ENCODE data around the gene CDKL2. TPM values are rescaled to one million over a fixed set of nuclear protein-coding genes. Genes with fewer than 3 reads are reported as not detected.

The CDKL2 gene
- total and polyA plus RNA-seq, 2 of the 4 experiments (the other 2 are of a cell fraction), result 0.09 to 0.18 TPM

DNA sequence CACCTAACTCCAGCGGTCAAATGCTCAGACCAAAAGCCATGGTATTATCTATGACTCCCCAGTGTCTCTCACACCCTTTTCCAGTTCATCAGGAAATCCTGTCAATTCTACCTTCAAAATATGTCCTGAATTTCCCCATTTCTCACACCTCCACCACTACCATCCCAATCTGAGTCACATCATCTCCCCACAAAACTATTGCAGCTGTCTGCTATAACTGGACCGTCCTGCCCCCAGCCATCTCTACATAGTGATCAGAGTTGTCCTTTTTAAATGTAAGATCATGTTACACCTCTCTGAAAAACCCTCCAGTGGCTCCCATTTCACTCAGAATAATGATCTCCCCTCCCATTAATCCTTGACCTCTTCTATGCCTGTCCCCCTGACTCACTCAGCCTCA, 81.3 kb downstream of the CDKL2 start:
- Histone ChIP-seq H3K23ac (ENCODE audit: low read depth, low read length) (no peak overlapping the region), H3K36me3 (ENCODE audit: control insufficient read depth, insufficient read depth, low read length) (no peaks in the 10 kb centered on the region), H2BK15ac (ENCODE audit: low read depth, low read length) (no peak overlapping the region), H3K27ac (ENCODE audit: insufficient read depth, low read length) (no peak overlapping the region), H3K18ac (ENCODE audit: low read depth, low read length) (no peak overlapping the region), H3K4me1 (ENCODE audit: control insufficient read depth, insufficient read depth, low read length) (no peaks in the 10 kb centered on the region), H2BK120ac (ENCODE audit: low read depth, low read length) (no peak overlapping the region), H3K14ac (replicated peaks; ENCODE audit: low read depth, low read length) (no peak overlapping the region), H4K20me1 (ENCODE audit: insufficient read depth, low read length) (no peaks in the 10 kb centered on the region), H3K9ac (ENCODE audit: low read depth, low read length) (no peak overlapping the region), H2AK5ac (ENCODE audit: low read depth, low read length) (no peak overlapping the region), H4K8ac (ENCODE audit: low read depth in 2 of 2, low read length in 2 of 2) (no peak overlapping the region), H2AFZ (replicated peaks; ENCODE audit: low read length, poor library complexity) (no peak overlapping the region), H4K5ac (ENCODE audit: low read depth, low read length) (no peak overlapping the region), H3K9me1 (ENCODE audit: insufficient read depth, low read length) (no peaks in the 10 kb centered on the region; the same call in 1 of the 2 replicates), H3K4me3 (ENCODE audit: insufficient read depth, low read depth, low read length) (no peak overlapping the region), H3K4me2 (ENCODE audit: low read depth, low read length) (no peak overlapping the region), H3K9me3 (ENCODE audit: control insufficient read depth, insufficient read depth, low read length) (peaks cover 2% of the 10 kb centered on the region; the same call in 1 of the 2 replicates), H4K91ac (ENCODE audit: insufficient read depth, low read depth, low read length) (no peak overlapping the region), H3K27me3 (ENCODE audit: control insufficient read depth, insufficient read depth, low read length) (no peaks in the 10 kb centered on the region), H3K79me1 (ENCODE audit: low read depth in 1 of 2, low read length in 2 of 2) (no peaks in the 10 kb centered on the region), H2BK5ac (ENCODE audit: low read depth, low read length, poor library complexity, severe bottlenecking) (no peak overlapping the region), H3K56ac (ENCODE audit: extremely low read depth, insufficient read depth, low read length) (no peak overlapping the region), H3K4ac (ENCODE audit: low read depth, low read length) (no peak overlapping the region), H2AK9ac (replicated peaks; ENCODE audit: low read depth, low read length, poor library complexity) (no peak overlapping the region), H2BK20ac (ENCODE audit: low read depth, low read length) (no peak overlapping the region)
- DNase-seq, result no peak
- ChIA-PET CTCF (no interaction called here), POLR2A (ENCODE audit: unreplicated experiment) (no interaction called here)
- in situ Hi-C loops (cut with MboI; ENCODE audit: low sequenced_read_pairs) (no loop called here), intact Hi-C loops (cut with micrococcal nuclease) (no loop called here), dilution Hi-C loops (cut with HindIII; ENCODE audit: low sequenced_read_pairs, unreplicated experiment) (no loop called here)
- 100% methylated on average over 2 of the region's 2 CpGs; no CpG with 5 or more reads in 1 of the 2 experiments for WGBS, 2 experiments (ENCODE audit: extremely low coverage in 2 of 2, insufficient read length in 1 of 2)
- TF ChIP-seq MAFK (IDR thresholded peaks at IDR 0.05; ENCODE audit: low read depth, low read length) (no peak), RAD21 (IDR thresholded peaks at IDR 0.05; ENCODE audit: low read length) (no peak), RCOR1 (IDR thresholded peaks at IDR 0.05; ENCODE audit: insufficient replicate concordance, low read length) (no peak), POLR2A (IDR thresholded peaks at IDR 0.05; ENCODE audit: low read depth, low read length) (no peak), MAZ (IDR thresholded peaks at IDR 0.05; ENCODE audit: borderline replicate concordance, low read depth, low read length) (no peak)
- TF ChIP-seq, protein P1, sequence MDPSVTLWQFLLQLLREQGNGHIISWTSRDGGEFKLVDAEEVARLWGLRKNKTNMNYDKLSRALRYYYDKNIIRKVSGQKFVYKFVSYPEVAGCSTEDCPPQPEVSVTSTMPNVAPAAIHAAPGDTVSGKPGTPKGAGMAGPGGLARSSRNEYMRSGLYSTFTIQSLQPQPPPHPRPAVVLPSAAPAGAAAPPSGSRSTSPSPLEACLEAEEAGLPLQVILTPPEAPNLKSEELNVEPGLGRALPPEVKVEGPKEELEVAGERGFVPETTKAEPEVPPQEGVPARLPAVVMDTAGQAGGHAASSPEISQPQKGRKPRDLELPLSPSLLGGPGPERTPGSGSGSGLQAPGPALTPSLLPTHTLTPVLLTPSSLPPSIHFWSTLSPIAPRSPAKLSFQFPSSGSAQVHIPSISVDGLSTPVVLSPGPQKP (IDR thresholded peaks at IDR 0.05; ENCODE audit: borderline replicate concordance, low read depth, low read length), result no peak
- ATAC-seq (ENCODE audit: low read depth), result no peak
- BruUV-seq (replicated peaks), result no TSS peak

Data from IMR-90 (cell line).